ENCODE results near the gene MKRN2. TPM values are rescaled to one million over a fixed set of nuclear protein-coding genes. Genes with fewer than 3 reads are reported as not detected.

Gene MKRN2
- total RNA-seq, 1 donor from 2014 or later, result 34.2 TPM

DNA sequence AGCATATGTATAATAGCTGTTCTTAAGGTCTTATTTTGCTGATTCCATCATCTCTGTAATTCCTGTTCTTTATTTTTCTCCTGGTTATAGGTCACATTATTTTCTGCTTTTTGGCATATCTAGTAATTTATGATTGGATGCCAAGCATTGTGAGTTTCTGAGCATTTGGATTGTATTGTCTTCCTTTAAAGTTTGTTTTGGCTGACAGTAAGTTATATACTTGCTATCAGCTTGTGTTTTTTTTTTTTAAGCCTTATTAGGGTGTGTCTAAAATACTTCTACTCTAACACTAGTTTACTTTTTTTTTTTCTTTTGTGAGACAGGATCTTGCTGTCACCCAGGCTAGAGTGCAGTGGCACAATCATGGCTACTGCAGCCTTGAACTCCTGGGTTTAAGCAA, 10.1 kb downstream of the MKRN2 start:
- no peak for DNase-seq (ENCODE audit: low read depth)
- no peak overlapping the region for H3K4me3 ChIP-seq (ENCODE audit: low read depth, low read length)
- TF ChIP-seq, protein P1, sequence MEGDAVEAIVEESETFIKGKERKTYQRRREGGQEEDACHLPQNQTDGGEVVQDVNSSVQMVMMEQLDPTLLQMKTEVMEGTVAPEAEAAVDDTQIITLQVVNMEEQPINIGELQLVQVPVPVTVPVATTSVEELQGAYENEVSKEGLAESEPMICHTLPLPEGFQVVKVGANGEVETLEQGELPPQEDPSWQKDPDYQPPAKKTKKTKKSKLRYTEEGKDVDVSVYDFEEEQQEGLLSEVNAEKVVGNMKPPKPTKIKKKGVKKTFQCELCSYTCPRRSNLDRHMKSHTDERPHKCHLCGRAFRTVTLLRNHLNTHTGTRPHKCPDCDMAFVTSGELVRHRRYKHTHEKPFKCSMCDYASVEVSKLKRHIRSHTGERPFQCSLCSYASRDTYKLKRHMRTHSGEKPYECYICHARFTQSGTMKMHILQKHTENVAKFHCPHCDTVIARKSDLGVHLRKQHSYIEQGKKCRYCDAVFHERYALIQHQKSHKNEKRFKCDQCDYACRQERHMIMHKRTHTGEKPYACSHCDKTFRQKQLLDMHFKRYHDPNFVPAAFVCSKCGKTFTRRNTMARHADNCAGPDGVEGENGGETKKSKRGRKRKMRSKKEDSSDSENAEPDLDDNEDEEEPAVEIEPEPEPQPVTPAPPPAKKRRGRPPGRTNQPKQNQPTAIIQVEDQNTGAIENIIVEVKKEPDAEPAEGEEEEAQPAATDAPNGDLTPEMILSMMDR (conservative IDR thresholded peaks at IDR 0.05; ENCODE audit: low read depth, low read length), result no peak

DNA sequence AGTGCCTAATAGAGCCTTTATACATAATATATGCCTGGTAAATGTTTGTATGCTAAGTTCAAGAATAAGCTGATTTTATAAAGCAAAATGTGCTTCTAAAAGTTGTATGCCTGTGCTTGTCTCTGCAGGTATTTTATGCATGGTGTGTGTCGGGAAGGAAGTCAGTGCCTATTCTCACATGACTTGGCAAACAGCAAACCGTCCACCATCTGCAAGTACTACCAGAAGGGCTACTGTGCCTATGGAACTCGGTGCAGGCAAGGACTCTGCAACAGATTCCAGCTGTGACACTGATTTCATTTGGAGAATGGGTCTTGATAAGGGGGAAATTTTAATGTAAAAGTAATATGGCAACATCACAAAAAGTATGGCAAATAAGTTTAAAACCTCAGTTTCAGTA, 11.9 kb downstream of the MKRN2 start:
- DNase-seq (ENCODE audit: low read depth), result no peak
- TF ChIP-seq, protein P1 (conservative IDR thresholded peaks at IDR 0.05; ENCODE audit: low read depth, low read length), result no peak
- H3K4me3 ChIP-seq (ENCODE audit: low read depth, low read length), result no peak overlapping the region

DNA sequence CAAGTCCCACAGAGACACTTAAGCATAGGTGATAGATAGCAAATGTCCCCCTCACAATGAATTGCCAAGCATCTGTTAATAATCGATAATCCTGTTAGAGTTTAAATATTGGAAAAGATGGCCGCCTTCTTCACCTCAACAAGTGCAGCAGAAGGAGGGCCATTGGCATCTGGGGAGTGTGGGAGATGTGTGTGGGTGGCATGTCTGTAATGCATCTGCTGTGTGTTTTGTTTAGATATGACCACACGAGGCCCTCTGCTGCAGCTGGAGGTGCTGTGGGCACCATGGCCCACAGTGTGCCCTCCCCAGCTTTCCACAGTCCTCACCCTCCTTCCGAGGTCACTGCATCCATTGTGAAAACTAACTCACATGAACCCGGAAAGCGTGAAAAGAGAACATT, 12.9 kb downstream of the MKRN2 start:
- H3K4me3 ChIP-seq (ENCODE audit: low read depth, low read length), result no peak overlapping the region
- TF ChIP-seq, protein P1 (conservative IDR thresholded peaks at IDR 0.05; ENCODE audit: low read depth, low read length), result no peak
- DNase-seq (ENCODE audit: low read depth), result no peak

DNA sequence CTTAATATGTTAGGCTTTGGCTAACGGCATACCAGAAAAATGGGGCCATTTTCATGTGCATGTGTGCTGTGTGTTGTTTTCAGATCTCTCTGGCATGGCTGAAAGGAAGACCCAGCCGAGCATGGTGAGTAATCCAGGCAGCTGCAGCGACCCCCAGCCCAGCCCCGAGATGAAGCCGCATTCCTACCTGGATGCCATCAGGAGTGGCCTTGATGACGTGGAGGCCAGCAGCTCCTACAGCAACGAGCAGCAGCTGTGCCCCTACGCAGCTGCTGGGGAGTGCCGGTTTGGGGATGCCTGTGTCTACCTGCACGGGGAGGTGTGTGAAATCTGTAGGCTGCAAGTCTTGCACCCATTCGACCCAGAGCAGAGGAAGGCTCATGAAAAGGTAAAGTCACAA, 15.1 kb downstream of the MKRN2 start:
- no peak for DNase-seq (ENCODE audit: low read depth)
- TF ChIP-seq, protein P1 (conservative IDR thresholded peaks at IDR 0.05; ENCODE audit: low read depth, low read length), result no peak
- no peak overlapping the region for H3K4me3 ChIP-seq (ENCODE audit: low read depth, low read length)

DNA sequence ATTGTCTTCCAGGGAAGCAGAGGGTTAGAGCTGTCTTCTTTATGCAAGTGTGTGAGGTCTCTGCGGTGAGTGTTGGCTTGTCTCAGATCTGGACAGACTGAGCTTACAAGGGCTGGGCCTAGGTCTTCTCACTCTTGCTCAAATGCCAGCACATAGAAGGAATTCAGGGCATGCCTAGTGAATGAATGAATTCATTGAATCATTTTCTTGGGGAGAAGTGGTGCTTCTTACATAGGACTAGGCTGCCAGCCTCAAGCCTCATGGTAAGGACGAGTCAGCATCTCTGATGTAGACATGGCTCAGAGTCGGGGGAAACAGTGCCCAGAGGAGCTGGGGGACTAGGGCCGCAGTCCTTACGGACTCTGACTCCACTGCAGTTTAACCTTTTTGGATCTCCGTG, 17.2 kb downstream of the MKRN2 start:
- no peak overlapping the region for H3K4me3 ChIP-seq (ENCODE audit: low read depth, low read length)
- DNase-seq (ENCODE audit: low read depth), result no peak
- TF ChIP-seq, protein P1 (conservative IDR thresholded peaks at IDR 0.05; ENCODE audit: low read depth, low read length), result no peak

DNA sequence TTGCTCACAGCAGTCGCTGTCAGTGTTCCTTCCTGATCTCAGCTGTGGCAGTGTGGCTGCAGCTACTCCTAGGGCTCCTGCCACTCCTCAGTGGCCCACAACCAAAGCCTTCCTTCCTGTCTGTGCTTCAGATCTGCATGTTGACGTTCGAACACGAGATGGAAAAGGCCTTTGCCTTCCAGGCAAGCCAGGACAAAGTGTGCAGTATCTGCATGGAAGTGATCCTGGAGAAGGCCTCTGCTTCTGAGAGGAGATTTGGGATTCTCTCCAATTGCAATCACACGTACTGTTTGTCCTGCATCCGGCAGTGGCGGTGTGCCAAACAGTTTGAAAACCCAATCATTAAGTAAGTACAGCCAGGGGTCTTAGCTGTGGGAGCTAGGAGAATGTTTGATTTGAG, 17.8 kb downstream of the MKRN2 start:
- no peak overlapping the region for H3K4me3 ChIP-seq (ENCODE audit: low read depth, low read length)
- DNase-seq (ENCODE audit: low read depth), result no peak
- TF ChIP-seq, protein P1 (conservative IDR thresholded peaks at IDR 0.05; ENCODE audit: low read depth, low read length), result no peak

DNA sequence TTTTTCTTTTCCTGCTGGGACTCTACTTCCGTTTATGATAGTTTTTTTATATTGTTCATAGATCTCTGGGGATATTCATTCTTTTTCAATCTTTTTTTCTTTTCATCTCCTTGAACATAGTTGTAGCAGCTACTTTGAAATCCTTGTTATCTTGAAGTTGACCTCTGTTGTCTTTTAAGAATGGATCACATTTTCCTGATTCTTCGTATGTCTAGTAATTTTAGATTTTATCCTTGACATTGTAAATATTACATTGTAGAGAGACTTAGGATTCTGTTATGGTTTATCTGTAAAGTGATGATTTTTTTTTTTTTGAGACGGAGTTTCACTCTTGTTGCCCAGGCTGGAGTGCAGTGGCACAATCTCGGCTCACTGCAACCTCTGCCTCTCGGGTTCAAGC, 20.5 kb downstream of the MKRN2 start:
- no peak overlapping the region for H3K4me3 ChIP-seq (ENCODE audit: low read depth, low read length)
- TF ChIP-seq, protein P1 (conservative IDR thresholded peaks at IDR 0.05; ENCODE audit: low read depth, low read length), result no peak
- DNase-seq (ENCODE audit: low read depth), result no peak

Measured in epithelial cell of proximal tubule (primary cell).